Measurements from ENCODE around the gene KLK2.
A peak's percentile ranks its signal among the peaks of the same experiment; 100 is the strongest.

KLK2 gene

DNA sequence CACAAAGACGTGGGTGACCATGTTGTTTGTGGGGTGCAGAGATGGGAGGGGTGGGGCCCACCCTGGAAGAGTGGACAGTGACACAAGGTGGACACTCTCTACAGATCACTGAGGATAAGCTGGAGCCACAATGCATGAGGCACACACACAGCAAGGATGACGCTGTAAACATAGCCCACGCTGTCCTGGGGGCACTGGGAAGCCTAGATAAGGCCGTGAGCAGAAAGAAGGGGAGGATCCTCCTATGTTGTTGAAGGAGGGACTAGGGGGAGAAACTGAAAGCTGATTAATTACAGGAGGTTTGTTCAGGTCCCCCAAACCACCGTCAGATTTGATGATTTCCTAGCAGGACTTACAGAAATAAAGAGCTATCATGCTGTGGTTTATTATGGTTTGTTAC, 5.6 kb downstream of the KLK2 start:
- POLR2A ChIA-PET = no interaction called here

DNA sequence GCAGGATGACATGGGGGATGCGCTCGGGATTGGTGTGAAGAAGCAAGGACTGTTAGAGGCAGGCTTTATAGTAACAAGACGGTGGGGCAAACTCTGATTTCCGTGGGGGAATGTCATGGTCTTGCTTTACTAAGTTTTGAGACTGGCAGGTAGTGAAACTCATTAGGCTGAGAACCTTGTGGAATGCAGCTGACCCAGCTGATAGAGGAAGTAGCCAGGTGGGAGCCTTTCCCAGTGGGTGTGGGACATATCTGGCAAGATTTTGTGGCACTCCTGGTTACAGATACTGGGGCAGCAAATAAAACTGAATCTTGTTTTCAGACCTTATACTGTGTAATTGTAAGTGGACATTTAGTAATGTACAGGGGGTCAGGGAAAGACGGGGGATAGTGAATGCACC, 7.0 kb downstream of the KLK2 start:
- no peak for DNase-seq
- 86% methylated on average over 5 of the region's 5 CpGs for WGBS (ENCODE audit: insufficient coverage)
- CTCF ChIA-PET = no interaction called here
- H3K9me3 ChIP-seq (ENCODE audit: control extremely low read depth in 1 of 5, control insufficient read depth in 4 of 5, insufficient read depth in 2 of 5, low read depth in 1 of 5, low read length in 4 of 5) = no peaks in the 10 kb centered on the region
- H3K4me3 ChIP-seq (ENCODE audit: control insufficient read depth in 1 of 7, extremely low read depth in 1 of 7, insufficient read depth in 4 of 7, low read depth in 2 of 7, low read length in 6 of 7) = no peak overlapping the region
- H3K36me3 ChIP-seq (ENCODE audit: control insufficient read depth in 4 of 4, insufficient read depth in 4 of 4, low read length in 3 of 4) = no peaks in the 10 kb centered on the region
- peaks cover 0 to 62% (median 6%) of the 10 kb centered on the region in 5 experiments for H3K27me3 ChIP-seq (replicated peaks in 2 of 5; ENCODE audit: control insufficient read depth in 4 of 5, insufficient read depth in 5 of 5, low read length in 4 of 5)
- no peaks in the 10 kb centered on the region for H3K4me1 ChIP-seq (ENCODE audit: control extremely low read depth in 1 of 4, control insufficient read depth in 4 of 4, insufficient read depth in 4 of 4, low read length in 3 of 4)
- POLR2A ChIA-PET = no interaction called here
- H3K27ac ChIP-seq (ENCODE audit: insufficient read depth in 1 of 2, low read depth in 1 of 2, low read length in 2 of 2, poor library complexity in 1 of 2, severe bottlenecking in 2 of 2) = no peak overlapping the region

More for the DNA sequence above, 5.6 kb downstream of the KLK2 start:
- Histone ChIP-seq H3K27me3 (replicated peaks in 2 of 5; ENCODE audit: control insufficient read depth in 4 of 5, insufficient read depth in 5 of 5, low read length in 4 of 5) (peaks cover 0 to 70% (median 8%) of the 10 kb centered on the region in 5 experiments), H3K36me3 (ENCODE audit: control insufficient read depth in 4 of 4, insufficient read depth in 4 of 4, low read length in 3 of 4) (no peaks in the 10 kb centered on the region), H3K4me1 (ENCODE audit: control extremely low read depth in 1 of 4, control insufficient read depth in 4 of 4, insufficient read depth in 4 of 4, low read length in 3 of 4) (no peaks in the 10 kb centered on the region), H3K9me3 (ENCODE audit: control extremely low read depth in 1 of 5, control insufficient read depth in 4 of 5, insufficient read depth in 2 of 5, low read depth in 1 of 5, low read length in 4 of 5) (no peaks in the 10 kb centered on the region), H3K4me3 (ENCODE audit: control insufficient read depth in 1 of 7, extremely low read depth in 1 of 7, insufficient read depth in 4 of 7, low read depth in 2 of 7, low read length in 6 of 7) (no peak overlapping the region), H3K27ac (ENCODE audit: insufficient read depth in 1 of 2, low read depth in 1 of 2, low read length in 2 of 2, poor library complexity in 1 of 2, severe bottlenecking in 2 of 2) (no peak overlapping the region)
- CTCF ChIA-PET = no interaction called here
- 85% methylated on average over 3 of the region's 5 CpGs for WGBS (ENCODE audit: insufficient coverage)
- no peak for DNase-seq

GRCh38 chr19:50882188-50882587, 8.9 kb downstream of the KLK2 start:
- no peak for DNase-seq
- H3K4me1 ChIP-seq (ENCODE audit: control extremely low read depth in 1 of 4, control insufficient read depth in 4 of 4, insufficient read depth in 4 of 4, low read length in 3 of 4) = no peaks in the 10 kb centered on the region
- H3K4me3 ChIP-seq (ENCODE audit: control insufficient read depth in 1 of 7, extremely low read depth in 1 of 7, insufficient read depth in 4 of 7, low read depth in 2 of 7, low read length in 6 of 7) = no peak overlapping the region
- no peaks in the 10 kb centered on the region for H3K9me3 ChIP-seq (ENCODE audit: control extremely low read depth in 1 of 5, control insufficient read depth in 4 of 5, insufficient read depth in 2 of 5, low read depth in 1 of 5, low read length in 4 of 5)
- no peaks in the 10 kb centered on the region for H3K36me3 ChIP-seq (ENCODE audit: control insufficient read depth in 4 of 4, insufficient read depth in 4 of 4, low read length in 3 of 4)
- POLR2A ChIA-PET = interaction anchor here (0.6 kb wide), 1 partner anchor 356 kb away, joined by 3 read pairs; no protein-coding TSS in a partner anchor
- H3K27me3 ChIP-seq (replicated peaks in 2 of 5; ENCODE audit: control insufficient read depth in 4 of 5, insufficient read depth in 5 of 5, low read length in 4 of 5) = peaks cover 0 to 46% (median 8%) of the 10 kb centered on the region in 5 experiments
- H3K27ac ChIP-seq (ENCODE audit: insufficient read depth in 1 of 2, low read depth in 1 of 2, low read length in 2 of 2, poor library complexity in 1 of 2, severe bottlenecking in 2 of 2) = no peak overlapping the region
- CTCF ChIA-PET = no interaction called here
- 70% methylated on average over 3 of the region's 3 CpGs for WGBS (ENCODE audit: insufficient coverage)

GRCh38 chr19:50889638-50890037, 16.4 kb downstream of the KLK2 start:
- CTCF ChIA-PET = no interaction called here
- Histone ChIP-seq H3K36me3 (ENCODE audit: control insufficient read depth in 4 of 4, insufficient read depth in 4 of 4, low read length in 3 of 4) (no peaks in the 10 kb centered on the region), H3K4me1 (ENCODE audit: control extremely low read depth in 1 of 4, control insufficient read depth in 4 of 4, insufficient read depth in 4 of 4, low read length in 3 of 4) (no peaks in the 10 kb centered on the region), H3K4me3 (ENCODE audit: control insufficient read depth in 1 of 7, extremely low read depth in 1 of 7, insufficient read depth in 4 of 7, low read depth in 2 of 7, low read length in 6 of 7) (no peak overlapping the region), H3K9me3 (ENCODE audit: control extremely low read depth in 1 of 5, control insufficient read depth in 4 of 5, insufficient read depth in 2 of 5, low read depth in 1 of 5, low read length in 4 of 5) (peaks cover 0 to 17% (median 3%) of the 10 kb centered on the region in 5 experiments), H3K27ac (ENCODE audit: insufficient read depth in 1 of 2, low read depth in 1 of 2, low read length in 2 of 2, poor library complexity in 1 of 2, severe bottlenecking in 2 of 2) (no peak overlapping the region), H3K27me3 (replicated peaks in 2 of 5; ENCODE audit: control insufficient read depth in 4 of 5, insufficient read depth in 5 of 5, low read length in 4 of 5) (peaks cover 0 to 27% (median 3%) of the 10 kb centered on the region in 5 experiments)
- WGBS (ENCODE audit: insufficient coverage) = 55% methylated on average over 2 of the region's 3 CpGs
- no peak for DNase-seq
- POLR2A ChIA-PET = no interaction called here

DNA sequence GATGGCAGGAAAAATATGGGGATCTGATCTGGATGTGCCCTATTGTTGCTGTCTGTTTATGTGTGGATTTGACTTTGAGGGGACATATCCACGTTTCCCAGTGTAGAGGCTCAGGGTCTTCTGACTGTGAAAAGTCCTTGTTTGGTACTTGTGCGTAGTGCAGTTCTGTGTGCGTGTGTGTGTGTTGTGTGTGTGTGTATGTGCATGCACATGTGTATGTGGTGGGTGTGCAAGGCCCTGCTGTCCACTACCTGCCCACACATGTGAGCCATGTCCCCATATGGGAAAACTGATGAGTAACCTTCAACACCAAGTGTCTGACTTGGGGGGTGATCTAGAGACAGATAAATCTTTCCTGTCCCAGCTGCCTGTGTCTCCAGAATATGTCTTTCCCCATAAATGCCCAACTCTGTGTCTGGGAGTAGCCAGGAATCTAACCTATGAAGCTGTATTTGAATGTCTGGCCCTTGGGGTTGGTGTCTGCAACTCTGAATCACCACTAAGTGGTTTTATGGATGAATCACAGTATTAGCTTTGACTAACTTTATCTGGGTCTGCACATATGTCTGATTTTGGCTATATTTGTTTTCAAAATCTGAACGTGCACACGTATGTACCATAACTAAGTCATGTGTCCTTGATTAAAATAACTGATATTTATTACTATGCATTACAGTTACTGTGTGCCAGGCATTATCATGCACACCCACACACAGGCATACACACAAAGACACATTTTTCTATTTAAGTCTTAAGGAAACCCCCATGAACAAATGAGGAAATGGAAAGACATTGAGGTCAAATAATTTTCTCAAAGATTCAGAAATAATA, 17.4 kb downstream of the KLK2 start:
- Histone ChIP-seq H3K4me3 (ENCODE audit: control insufficient read depth in 1 of 7, extremely low read depth in 1 of 7, insufficient read depth in 4 of 7, low read depth in 2 of 7, low read length in 6 of 7) (no peak overlapping the region), H3K36me3 (ENCODE audit: control insufficient read depth in 4 of 4, insufficient read depth in 4 of 4, low read length in 3 of 4) (no peaks in the 10 kb centered on the region), H3K9me3 (ENCODE audit: control extremely low read depth in 1 of 5, control insufficient read depth in 4 of 5, insufficient read depth in 2 of 5, low read depth in 1 of 5, low read length in 4 of 5) (peaks cover 0 to 22% (median 4%) of the 10 kb centered on the region in 5 experiments), H3K27ac (ENCODE audit: insufficient read depth in 1 of 2, low read depth in 1 of 2, low read length in 2 of 2, poor library complexity in 1 of 2, severe bottlenecking in 2 of 2) (no peak overlapping the region), H3K27me3 (replicated peaks in 2 of 5; ENCODE audit: control insufficient read depth in 4 of 5, insufficient read depth in 5 of 5, low read length in 4 of 5) (peaks cover 0 to 27% (median 3%) of the 10 kb centered on the region in 5 experiments), H3K4me1 (ENCODE audit: control extremely low read depth in 1 of 4, control insufficient read depth in 4 of 4, insufficient read depth in 4 of 4, low read length in 3 of 4) (no peaks in the 10 kb centered on the region)
- ChIA-PET CTCF (no interaction called here), POLR2A (no interaction called here)
- WGBS (ENCODE audit: insufficient coverage) = 50% methylated on average over 1 of the region's 5 CpGs
- DNase-seq = no peak

GRCh38 chr19:50891253-50891625, 18.0 kb downstream of the KLK2 start:
- no peak for DNase-seq
- no peak overlapping the region for H3K4me3 ChIP-seq (ENCODE audit: control insufficient read depth in 1 of 7, extremely low read depth in 1 of 7, insufficient read depth in 4 of 7, low read depth in 2 of 7, low read length in 6 of 7)
- CTCF ChIA-PET = no interaction called here
- no peak overlapping the region for H3K27ac ChIP-seq (ENCODE audit: insufficient read depth in 1 of 2, low read depth in 1 of 2, low read length in 2 of 2, poor library complexity in 1 of 2, severe bottlenecking in 2 of 2)
- H3K36me3 ChIP-seq (ENCODE audit: control insufficient read depth in 4 of 4, insufficient read depth in 4 of 4, low read length in 3 of 4) = no peaks in the 10 kb centered on the region
- POLR2A ChIA-PET = no interaction called here
- WGBS (ENCODE audit: insufficient coverage) = no CpG with 5 or more reads among the region's 5 CpGs
- H3K9me3 ChIP-seq (ENCODE audit: control extremely low read depth in 1 of 5, control insufficient read depth in 4 of 5, insufficient read depth in 2 of 5, low read depth in 1 of 5, low read length in 4 of 5) = peaks cover 0 to 22% (median 4%) of the 10 kb centered on the region in 5 experiments
- peaks cover 0 to 27% (median 3%) of the 10 kb centered on the region in 5 experiments for H3K27me3 ChIP-seq (replicated peaks in 2 of 5; ENCODE audit: control insufficient read depth in 4 of 5, insufficient read depth in 5 of 5, low read length in 4 of 5)
- H3K4me1 ChIP-seq (ENCODE audit: control extremely low read depth in 1 of 4, control insufficient read depth in 4 of 4, insufficient read depth in 4 of 4, low read length in 3 of 4) = no peaks in the 10 kb centered on the region

GRCh38 chr19:50893047-50893736, 20.0 kb downstream of the KLK2 start:
- POLR2A ChIA-PET = no interaction called here
- no peaks in the 10 kb centered on the region for H3K4me1 ChIP-seq (ENCODE audit: control extremely low read depth in 1 of 4, control insufficient read depth in 4 of 4, insufficient read depth in 4 of 4, low read length in 3 of 4)
- H3K27me3 ChIP-seq (replicated peaks in 2 of 5; ENCODE audit: control insufficient read depth in 4 of 5, insufficient read depth in 5 of 5, low read length in 4 of 5) = peaks cover 0 to 25% (median 3%) of the 10 kb centered on the region in 5 experiments
- H3K36me3 ChIP-seq (ENCODE audit: control insufficient read depth in 4 of 4, insufficient read depth in 4 of 4, low read length in 3 of 4) = no peaks in the 10 kb centered on the region
- H3K4me3 ChIP-seq (ENCODE audit: control insufficient read depth in 1 of 7, extremely low read depth in 1 of 7, insufficient read depth in 4 of 7, low read depth in 2 of 7, low read length in 6 of 7) = no peak overlapping the region
- DNase-seq = peak in 1 of 3 donors; percentile 13
- WGBS (ENCODE audit: insufficient coverage) = 93% methylated on average over 18 of the region's 18 CpGs
- peaks cover 0 to 18% (median 4%) of the 10 kb centered on the region in 5 experiments for H3K9me3 ChIP-seq (ENCODE audit: control extremely low read depth in 1 of 5, control insufficient read depth in 4 of 5, insufficient read depth in 2 of 5, low read depth in 1 of 5, low read length in 4 of 5)
- CTCF ChIA-PET = no interaction called here
- H3K27ac ChIP-seq (ENCODE audit: insufficient read depth in 1 of 2, low read depth in 1 of 2, low read length in 2 of 2, poor library complexity in 1 of 2, severe bottlenecking in 2 of 2) = no peak overlapping the region

Data from common myeloid progenitor, CD34-positive (primary cell).